ENCODE data around the gene SEMA4C.

SEMA4C gene

DNA sequence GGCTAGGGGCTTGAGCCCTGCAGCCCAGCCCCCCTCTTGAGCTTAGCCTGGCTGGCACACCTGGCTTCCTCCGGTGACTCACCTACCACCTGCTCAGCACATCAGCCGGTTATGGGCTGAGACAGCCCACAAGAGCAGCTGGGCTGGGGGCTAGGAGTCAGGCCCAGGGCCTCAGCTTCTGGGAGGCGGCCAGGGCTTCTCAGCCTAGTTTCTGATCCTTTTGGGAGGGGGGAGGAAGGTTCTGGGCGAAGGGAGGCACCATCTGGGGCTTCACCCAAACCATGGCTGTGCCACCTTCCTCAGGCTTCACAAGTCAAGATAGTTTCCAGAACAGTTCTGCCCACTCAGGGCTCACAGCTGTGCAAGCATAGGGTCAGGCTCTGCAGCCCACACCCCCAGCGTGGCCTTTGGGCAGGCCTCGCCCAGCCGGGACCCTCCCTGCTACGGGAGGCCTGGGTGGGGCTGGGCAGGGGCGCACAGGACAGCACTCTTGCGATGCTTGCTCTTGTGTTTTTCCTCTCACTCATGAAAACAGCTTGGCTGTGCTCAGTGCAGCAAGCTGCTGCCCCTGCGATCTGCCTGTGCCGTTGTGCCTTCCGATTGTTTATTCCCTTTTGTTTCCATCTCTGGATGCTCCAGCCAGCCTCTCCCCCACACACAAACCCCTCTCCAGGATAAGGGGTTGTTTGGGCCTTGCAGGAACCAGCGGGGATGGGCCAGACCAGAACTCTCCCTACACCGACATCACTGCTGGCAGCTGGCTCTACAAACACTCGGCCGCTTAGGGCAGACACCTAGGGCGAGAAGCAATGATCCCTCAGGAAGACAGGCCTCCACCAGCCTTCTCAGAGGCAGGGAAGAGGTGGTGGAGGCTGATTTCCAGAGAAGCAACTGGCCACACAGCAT, 26.1 kb upstream of the SEMA4C start:
- TF ChIP-seq, protein P1, sequence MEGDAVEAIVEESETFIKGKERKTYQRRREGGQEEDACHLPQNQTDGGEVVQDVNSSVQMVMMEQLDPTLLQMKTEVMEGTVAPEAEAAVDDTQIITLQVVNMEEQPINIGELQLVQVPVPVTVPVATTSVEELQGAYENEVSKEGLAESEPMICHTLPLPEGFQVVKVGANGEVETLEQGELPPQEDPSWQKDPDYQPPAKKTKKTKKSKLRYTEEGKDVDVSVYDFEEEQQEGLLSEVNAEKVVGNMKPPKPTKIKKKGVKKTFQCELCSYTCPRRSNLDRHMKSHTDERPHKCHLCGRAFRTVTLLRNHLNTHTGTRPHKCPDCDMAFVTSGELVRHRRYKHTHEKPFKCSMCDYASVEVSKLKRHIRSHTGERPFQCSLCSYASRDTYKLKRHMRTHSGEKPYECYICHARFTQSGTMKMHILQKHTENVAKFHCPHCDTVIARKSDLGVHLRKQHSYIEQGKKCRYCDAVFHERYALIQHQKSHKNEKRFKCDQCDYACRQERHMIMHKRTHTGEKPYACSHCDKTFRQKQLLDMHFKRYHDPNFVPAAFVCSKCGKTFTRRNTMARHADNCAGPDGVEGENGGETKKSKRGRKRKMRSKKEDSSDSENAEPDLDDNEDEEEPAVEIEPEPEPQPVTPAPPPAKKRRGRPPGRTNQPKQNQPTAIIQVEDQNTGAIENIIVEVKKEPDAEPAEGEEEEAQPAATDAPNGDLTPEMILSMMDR (IDR thresholded peaks at IDR 0.05; ENCODE audit: low read depth, low read length, missing control alignments) = no peak
- no peak for DNase-seq
- no peaks in the 10 kb centered on the region for H3K36me3 ChIP-seq (replicated peaks)
- no peaks in the 10 kb centered on the region for H3K27me3 ChIP-seq (replicated peaks)
- H3K27ac ChIP-seq = no peak overlapping the region
- no peak overlapping the region for H3K4me3 ChIP-seq (ENCODE audit: low read depth, low read length)
- in situ Hi-C loops (cut with HindIII; ENCODE audit: low pct_ligation_motif_present, low sequenced_read_pairs) = no loop called here

DNA sequence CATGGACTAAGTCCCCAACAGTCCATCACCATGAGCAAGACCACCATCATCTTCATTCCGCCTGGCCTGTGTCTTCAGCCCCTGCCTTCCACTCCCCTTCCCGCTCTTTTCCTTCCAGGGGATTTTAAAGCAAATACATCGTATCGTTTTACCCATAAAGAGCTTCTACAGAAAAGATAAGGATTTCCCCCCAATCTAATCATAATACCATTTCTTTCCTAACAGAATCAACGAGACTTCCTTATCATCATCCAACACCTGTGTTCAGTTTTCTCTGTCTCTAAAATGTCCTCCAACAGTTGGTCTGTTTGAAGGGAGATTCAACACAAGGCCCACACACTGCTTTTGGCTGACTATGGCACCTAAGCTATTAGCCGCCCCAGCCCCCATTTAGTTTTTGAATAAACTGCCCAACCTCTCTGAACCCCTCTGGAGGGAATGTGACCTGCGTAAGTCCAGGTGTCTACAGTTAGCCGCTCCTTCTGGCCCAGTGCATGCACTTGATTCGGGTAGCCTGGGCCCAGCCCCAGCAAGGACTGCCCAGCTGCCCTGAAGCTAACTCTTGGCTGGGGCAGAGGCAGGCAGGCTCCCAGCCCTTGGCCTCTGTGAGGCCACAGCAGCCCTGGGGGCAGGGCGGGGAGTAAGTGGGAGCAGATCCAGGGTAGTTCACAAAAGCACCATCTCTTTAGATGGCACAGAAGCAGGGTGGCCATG, 25.3 kb upstream of the SEMA4C start:
- DNase-seq = no peak
- Histone ChIP-seq H3K27ac (no peak overlapping the region), H3K27me3 (replicated peaks) (no peaks in the 10 kb centered on the region), H3K4me3 (ENCODE audit: low read depth, low read length) (no peak overlapping the region), H3K36me3 (replicated peaks) (no peaks in the 10 kb centered on the region)
- in situ Hi-C loops (cut with HindIII; ENCODE audit: low pct_ligation_motif_present, low sequenced_read_pairs) = no loop called here
- TF ChIP-seq, protein P1 (IDR thresholded peaks at IDR 0.05; ENCODE audit: low read depth, low read length, missing control alignments) = no peak

DNA sequence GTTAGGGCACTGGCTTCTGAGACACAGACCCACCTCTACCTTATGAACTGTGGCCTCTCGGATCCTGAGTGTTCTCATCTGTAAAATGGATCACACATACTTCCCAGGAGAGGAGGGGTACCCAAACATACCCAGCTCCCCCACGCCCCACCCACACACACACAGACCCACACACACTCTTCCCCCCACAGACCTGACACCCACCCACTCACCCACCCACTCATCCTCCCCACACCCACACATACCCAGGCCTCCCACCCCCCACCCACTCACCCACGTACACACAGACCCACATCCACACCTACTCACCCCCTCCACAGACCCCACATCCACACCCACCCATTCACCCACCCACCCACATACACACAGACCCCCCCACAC, 24.3 kb upstream of the SEMA4C start:
- TF ChIP-seq, protein P1 (IDR thresholded peaks at IDR 0.05; ENCODE audit: low read depth, low read length, missing control alignments) = no peak
- DNase-seq = no peak
- Histone ChIP-seq H3K4me3 (ENCODE audit: low read depth, low read length) (no peak overlapping the region), H3K27me3 (replicated peaks) (no peaks in the 10 kb centered on the region), H3K36me3 (replicated peaks) (no peaks in the 10 kb centered on the region), H3K27ac (no peak overlapping the region)
- in situ Hi-C loops (cut with HindIII; ENCODE audit: low pct_ligation_motif_present, low sequenced_read_pairs) = no loop called here

DNA sequence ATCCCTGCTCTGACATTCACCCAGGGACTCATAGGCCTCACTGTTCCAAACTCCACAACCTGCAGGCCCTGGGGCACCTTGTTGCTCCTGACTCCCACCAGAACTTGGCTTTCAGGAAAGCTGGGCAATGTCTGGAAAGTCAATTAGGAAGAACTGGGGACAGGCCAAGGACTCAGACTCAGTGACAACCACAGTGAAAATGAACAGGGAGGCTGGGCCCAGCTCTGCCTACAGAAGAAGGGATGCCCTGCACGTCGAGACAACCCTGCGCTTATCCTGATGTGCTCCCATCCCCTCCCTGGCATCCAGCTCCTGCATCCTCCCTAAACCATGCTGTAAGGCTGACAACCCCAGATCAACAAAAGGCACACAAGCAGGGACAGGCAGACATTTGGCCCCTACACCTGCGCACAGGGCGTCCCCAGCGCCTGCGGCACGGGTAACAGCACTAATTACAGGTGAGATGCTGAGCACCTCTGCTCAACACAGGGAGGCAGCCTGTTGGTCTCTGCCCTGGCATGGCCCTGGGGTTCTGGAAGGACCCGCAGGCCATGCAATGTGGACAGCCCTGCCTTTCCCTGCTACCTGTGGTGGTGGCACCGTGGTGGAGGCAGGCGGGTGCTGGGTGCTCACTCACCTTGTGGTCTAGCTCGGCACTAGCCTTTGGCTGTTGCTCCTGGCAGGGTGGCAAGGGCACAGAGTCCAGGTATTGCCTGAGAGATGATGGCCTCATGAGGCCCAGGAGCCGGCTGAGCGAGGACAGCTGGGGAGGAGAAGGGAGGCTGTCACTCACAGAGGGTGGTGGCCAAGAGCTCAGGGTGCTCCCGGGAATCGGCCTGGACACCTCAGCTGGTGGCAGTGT, 23.6 kb upstream of the SEMA4C start:
- H3K36me3 ChIP-seq (replicated peaks) = no peaks in the 10 kb centered on the region
- H3K27ac ChIP-seq = no peak overlapping the region
- in situ Hi-C loops (cut with HindIII; ENCODE audit: low pct_ligation_motif_present, low sequenced_read_pairs) = no loop called here
- no peak for DNase-seq
- H3K4me3 ChIP-seq (ENCODE audit: low read depth, low read length) = no peak overlapping the region
- H3K27me3 ChIP-seq (replicated peaks) = no peaks in the 10 kb centered on the region
- TF ChIP-seq, protein P1 (IDR thresholded peaks at IDR 0.05; ENCODE audit: low read depth, low read length, missing control alignments) = no peak

DNA sequence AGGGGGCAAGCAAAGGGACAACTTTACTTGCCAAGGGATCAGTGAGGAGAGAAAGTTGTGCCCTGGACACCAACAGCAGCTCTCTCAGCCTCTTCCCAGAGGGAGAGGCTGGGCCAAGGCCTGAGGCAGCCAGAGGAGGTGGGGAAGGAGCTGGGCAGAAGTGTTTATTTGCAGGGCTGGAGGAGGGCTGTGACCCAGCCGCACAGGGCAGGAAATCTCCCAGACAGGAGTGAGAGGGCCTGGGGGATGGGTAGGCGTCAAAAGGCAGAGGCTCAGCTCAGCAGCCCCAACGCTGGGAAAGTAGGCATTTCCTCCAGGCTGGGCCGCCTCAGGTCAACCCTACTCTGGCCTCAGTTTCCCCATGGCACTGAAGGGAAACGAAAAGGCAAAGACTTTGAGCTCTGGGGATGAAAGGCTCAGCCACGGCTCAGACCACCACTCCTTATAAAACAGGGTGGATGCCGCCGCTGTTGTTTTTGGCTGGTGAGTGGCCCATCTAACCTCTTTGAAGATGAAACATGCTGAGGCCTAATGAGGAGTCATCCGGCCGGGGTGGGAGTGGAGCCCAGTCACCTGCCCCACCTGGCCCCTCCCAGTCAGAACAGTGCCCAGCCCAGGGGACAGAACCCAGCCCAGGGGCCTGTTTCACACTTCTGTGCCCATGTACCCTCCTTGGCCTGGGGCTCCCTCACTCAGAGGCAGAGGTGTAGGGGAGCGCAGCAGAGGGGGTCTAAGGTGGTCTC, 21.9 kb upstream of the SEMA4C start:
- TF ChIP-seq, protein P1 (IDR thresholded peaks at IDR 0.05; ENCODE audit: low read depth, low read length, missing control alignments) = no peak
- no peak overlapping the region for H3K4me3 ChIP-seq (ENCODE audit: low read depth, low read length)
- no peak for DNase-seq
- H3K36me3 ChIP-seq (replicated peaks) = no peaks in the 10 kb centered on the region
- in situ Hi-C loops (cut with HindIII; ENCODE audit: low pct_ligation_motif_present, low sequenced_read_pairs) = no loop called here
- no peak overlapping the region for H3K27ac ChIP-seq
- no peaks in the 10 kb centered on the region for H3K27me3 ChIP-seq (replicated peaks)
